ENCODE data around the gene TSHZ2. TPM values are rescaled to one million over a fixed set of nuclear protein-coding genes. Genes with fewer than 3 reads are reported as not detected.

The TSHZ2 gene
- total and polyA plus RNA-seq, 2 of the 4 experiments (the other 2 are of a cell fraction), result under 0.01 to 0.02 TPM

DNA sequence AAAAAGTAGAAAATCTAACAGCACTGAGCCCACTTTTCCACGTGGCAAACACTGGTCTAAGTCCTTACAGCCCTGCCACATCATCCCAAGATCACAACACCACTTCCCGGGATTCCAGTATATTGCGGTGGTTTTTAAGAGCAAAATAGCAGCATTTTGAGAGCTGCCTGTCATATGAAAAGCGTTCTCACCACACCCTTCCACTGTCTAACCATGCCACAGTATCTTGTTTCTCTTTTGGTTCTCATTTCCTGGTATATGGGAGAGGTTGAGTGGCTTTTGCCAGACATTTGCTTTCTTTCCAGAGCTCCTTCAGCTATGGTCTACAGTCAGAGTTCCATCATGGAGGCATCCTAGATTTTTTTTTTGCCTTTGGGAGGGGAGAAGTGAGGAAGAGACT is 243.0 kb downstream of the TSHZ2 start:
- in situ Hi-C loops (cut with MboI; ENCODE audit: low sequenced_read_pairs), result loop anchor here (25.0 kb wide), 1 partner anchor 903 kb away; no protein-coding TSS in a partner anchor
- H3K27me3 ChIP-seq (ENCODE audit: control insufficient read depth, insufficient read depth, low read length), result no peaks in the 10 kb centered on the region; the same call in 1 of the 2 replicates
- intact Hi-C loops (cut with micrococcal nuclease), result loop anchor here (10.0 kb wide), 1 partner anchor 330 kb away; no protein-coding TSS in a partner anchor
- H3K9me1 ChIP-seq (ENCODE audit: insufficient read depth, low read length), result no peaks in the 10 kb centered on the region
- H3K9me3 ChIP-seq (ENCODE audit: control insufficient read depth, insufficient read depth, low read length), result no peaks in the 10 kb centered on the region
- H3K4me3 ChIP-seq (ENCODE audit: insufficient read depth, low read depth, low read length), result no peak overlapping the region
- no CpG with 5 or more reads among the region's 4 CpGs for WGBS, 2 experiments (ENCODE audit: extremely low coverage in 2 of 2, insufficient read length in 1 of 2)
- H2AFZ ChIP-seq (replicated peaks; ENCODE audit: low read length, poor library complexity), result no peak overlapping the region
- no peaks in the 10 kb centered on the region for H3K4me1 ChIP-seq (ENCODE audit: control insufficient read depth, insufficient read depth, low read length)
- no peak overlapping the region for H2BK20ac ChIP-seq (ENCODE audit: low read depth, low read length)
- POLR2A ChIA-PET (ENCODE audit: unreplicated experiment), result no interaction called here
- no peak overlapping the region for H2AK9ac ChIP-seq (replicated peaks; ENCODE audit: low read depth, low read length, poor library complexity)
- DNase-seq (no peak), ATAC-seq (ENCODE audit: low read depth) (no peak)
- CTCF ChIA-PET, result interaction anchor here (0.6 kb wide), 2 partner anchors 24 to 62 kb away, joined by 3 read pairs; no protein-coding TSS in a partner anchor
- BruUV-seq (replicated peaks), result no TSS peak
- H2BK120ac ChIP-seq (ENCODE audit: low read depth, low read length), result no peak overlapping the region
- no peak overlapping the region for H3K23ac ChIP-seq (ENCODE audit: low read depth, low read length)
- no peak overlapping the region for H2AK5ac ChIP-seq (ENCODE audit: low read depth, low read length)
- no peak overlapping the region for H2BK15ac ChIP-seq (ENCODE audit: low read depth, low read length)
- no peak overlapping the region for H3K4me2 ChIP-seq (ENCODE audit: low read depth, low read length)
- no peak for TF ChIP-seq RCOR1 (IDR thresholded peaks at IDR 0.05; ENCODE audit: insufficient replicate concordance, low read length)
- TF ChIP-seq CTCF (conservative IDR thresholded peaks at IDR 0.05; ENCODE audit: low read depth, low read length), result no peak
- no peak for TF ChIP-seq POLR2A (IDR thresholded peaks at IDR 0.05; ENCODE audit: low read depth, low read length)
- TF ChIP-seq, protein P1, sequence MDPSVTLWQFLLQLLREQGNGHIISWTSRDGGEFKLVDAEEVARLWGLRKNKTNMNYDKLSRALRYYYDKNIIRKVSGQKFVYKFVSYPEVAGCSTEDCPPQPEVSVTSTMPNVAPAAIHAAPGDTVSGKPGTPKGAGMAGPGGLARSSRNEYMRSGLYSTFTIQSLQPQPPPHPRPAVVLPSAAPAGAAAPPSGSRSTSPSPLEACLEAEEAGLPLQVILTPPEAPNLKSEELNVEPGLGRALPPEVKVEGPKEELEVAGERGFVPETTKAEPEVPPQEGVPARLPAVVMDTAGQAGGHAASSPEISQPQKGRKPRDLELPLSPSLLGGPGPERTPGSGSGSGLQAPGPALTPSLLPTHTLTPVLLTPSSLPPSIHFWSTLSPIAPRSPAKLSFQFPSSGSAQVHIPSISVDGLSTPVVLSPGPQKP (IDR thresholded peaks at IDR 0.05; ENCODE audit: borderline replicate concordance, low read depth, low read length), result no peak
- no peak for TF ChIP-seq MXI1 (IDR thresholded peaks at IDR 0.05; ENCODE audit: borderline replicate concordance, low read depth, low read length)
- TF ChIP-seq CEBPB (IDR thresholded peaks at IDR 0.05; ENCODE audit: low read depth, low read length), result no peak
- no peak for TF ChIP-seq CHD1 (IDR thresholded peaks at IDR 0.05; ENCODE audit: low read depth, low read length)
- no peak for TF ChIP-seq MAFK (IDR thresholded peaks at IDR 0.05; ENCODE audit: low read depth, low read length)
- TF ChIP-seq BHLHE40 (IDR thresholded peaks at IDR 0.05; ENCODE audit: low read depth, low read length), result no peak
- no peak for TF ChIP-seq RFX5 (IDR thresholded peaks at IDR 0.05; ENCODE audit: low read depth, low read length)
- TF ChIP-seq USF2 (IDR thresholded peaks at IDR 0.05; ENCODE audit: low read depth, low read length), result no peak
- TF ChIP-seq SMC3 (IDR thresholded peaks at IDR 0.05; ENCODE audit: low read depth, low read length), result no peak
- TF ChIP-seq RAD21 (IDR thresholded peaks at IDR 0.05; ENCODE audit: low read length), result no peak
- no peak for TF ChIP-seq FOS (IDR thresholded peaks at IDR 0.05; ENCODE audit: low read depth, low read length)
- no peak for TF ChIP-seq NFE2L2 (IDR thresholded peaks at IDR 0.05; ENCODE audit: low read depth, low read length)
- TF ChIP-seq MAZ (IDR thresholded peaks at IDR 0.05; ENCODE audit: borderline replicate concordance, low read depth, low read length), result no peak
- no peaks in the 10 kb centered on the region for H4K20me1 ChIP-seq (ENCODE audit: insufficient read depth, low read length)
- H4K8ac ChIP-seq (ENCODE audit: low read depth in 2 of 2, low read length in 2 of 2), result no peak overlapping the region
- H3K14ac ChIP-seq (replicated peaks; ENCODE audit: low read depth, low read length), result no peak overlapping the region
- H3K4ac ChIP-seq (ENCODE audit: low read depth, low read length), result no peak overlapping the region
- no peak overlapping the region for H3K27ac ChIP-seq (ENCODE audit: insufficient read depth, low read length)
- no peak overlapping the region for H4K5ac ChIP-seq (ENCODE audit: low read depth, low read length)
- dilution Hi-C loops (cut with HindIII; ENCODE audit: low sequenced_read_pairs, unreplicated experiment), result no loop called here
- no peaks in the 10 kb centered on the region for H3K36me3 ChIP-seq (ENCODE audit: control insufficient read depth, insufficient read depth, low read length)
- no peak overlapping the region for H3K9ac ChIP-seq (ENCODE audit: low read depth, low read length)
- no peak overlapping the region for H3K56ac ChIP-seq (ENCODE audit: extremely low read depth, insufficient read depth, low read length)
- H3K79me1 ChIP-seq (ENCODE audit: low read depth in 1 of 2, low read length in 2 of 2), result no peaks in the 10 kb centered on the region
- H3K18ac ChIP-seq (ENCODE audit: low read depth, low read length), result no peak overlapping the region
- H2BK5ac ChIP-seq (ENCODE audit: low read depth, low read length, poor library complexity, severe bottlenecking), result no peak overlapping the region
- H4K91ac ChIP-seq (ENCODE audit: insufficient read depth, low read depth, low read length), result no peak overlapping the region

Measured in IMR-90 (cell line).